ENCODE data around the gene TPBGL. TPM values are rescaled to one million over a fixed set of nuclear protein-coding genes. Genes with fewer than 3 reads are reported as not detected.

TPBGL gene
- total RNA-seq, 4 donors from 2014 or later, result 0.09 TPM; not detected in 3

DNA sequence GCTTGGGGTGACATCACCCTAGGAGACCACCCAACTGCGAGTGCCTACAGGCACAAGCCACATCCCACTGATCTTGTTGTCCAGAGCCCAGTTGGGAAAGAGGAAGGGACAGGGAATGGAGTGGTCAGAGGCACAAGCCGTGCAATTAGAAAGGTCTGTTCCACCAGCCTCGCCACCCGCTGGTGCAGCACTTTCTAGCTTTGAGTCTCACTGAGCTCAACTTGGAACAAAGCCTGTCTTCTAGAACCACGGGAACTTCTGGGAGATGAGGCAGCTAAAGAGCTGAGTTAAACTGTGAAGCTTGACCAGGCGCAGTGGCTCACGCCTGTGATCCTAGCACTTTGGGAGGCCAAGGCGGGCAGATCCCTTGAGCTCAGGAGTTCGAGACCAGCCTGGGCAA, 29.3 kb downstream of the TPBGL start:
- intact Hi-C loops (cut with DNase I), result loop anchor here (10.0 kb wide), 1 partner anchor 265 kb away; no protein-coding TSS in a partner anchor
- H3K27ac ChIP-seq, result no peak overlapping the region
- 74 to 81% methylated on average over 6 to 7 of the region's 9 CpGs for WGBS, 2 donors
- H3K9me3 ChIP-seq, result no peaks in the 10 kb centered on the region
- peaks cover 0 to 78% (median 0%) of the 10 kb centered on the region in 3 donors for H3K36me3 ChIP-seq
- H3K27me3 ChIP-seq, result no peaks in the 10 kb centered on the region
- no peak for TF ChIP-seq POLR2A (IDR thresholded peaks at IDR 0.05)
- TF ChIP-seq, protein P1, sequence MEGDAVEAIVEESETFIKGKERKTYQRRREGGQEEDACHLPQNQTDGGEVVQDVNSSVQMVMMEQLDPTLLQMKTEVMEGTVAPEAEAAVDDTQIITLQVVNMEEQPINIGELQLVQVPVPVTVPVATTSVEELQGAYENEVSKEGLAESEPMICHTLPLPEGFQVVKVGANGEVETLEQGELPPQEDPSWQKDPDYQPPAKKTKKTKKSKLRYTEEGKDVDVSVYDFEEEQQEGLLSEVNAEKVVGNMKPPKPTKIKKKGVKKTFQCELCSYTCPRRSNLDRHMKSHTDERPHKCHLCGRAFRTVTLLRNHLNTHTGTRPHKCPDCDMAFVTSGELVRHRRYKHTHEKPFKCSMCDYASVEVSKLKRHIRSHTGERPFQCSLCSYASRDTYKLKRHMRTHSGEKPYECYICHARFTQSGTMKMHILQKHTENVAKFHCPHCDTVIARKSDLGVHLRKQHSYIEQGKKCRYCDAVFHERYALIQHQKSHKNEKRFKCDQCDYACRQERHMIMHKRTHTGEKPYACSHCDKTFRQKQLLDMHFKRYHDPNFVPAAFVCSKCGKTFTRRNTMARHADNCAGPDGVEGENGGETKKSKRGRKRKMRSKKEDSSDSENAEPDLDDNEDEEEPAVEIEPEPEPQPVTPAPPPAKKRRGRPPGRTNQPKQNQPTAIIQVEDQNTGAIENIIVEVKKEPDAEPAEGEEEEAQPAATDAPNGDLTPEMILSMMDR (IDR thresholded peaks at IDR 0.05), result no peak
- DNase-seq, result no peak
- no peak overlapping the region for H3K4me3 ChIP-seq
- no peaks in the 10 kb centered on the region for H3K4me1 ChIP-seq

DNA sequence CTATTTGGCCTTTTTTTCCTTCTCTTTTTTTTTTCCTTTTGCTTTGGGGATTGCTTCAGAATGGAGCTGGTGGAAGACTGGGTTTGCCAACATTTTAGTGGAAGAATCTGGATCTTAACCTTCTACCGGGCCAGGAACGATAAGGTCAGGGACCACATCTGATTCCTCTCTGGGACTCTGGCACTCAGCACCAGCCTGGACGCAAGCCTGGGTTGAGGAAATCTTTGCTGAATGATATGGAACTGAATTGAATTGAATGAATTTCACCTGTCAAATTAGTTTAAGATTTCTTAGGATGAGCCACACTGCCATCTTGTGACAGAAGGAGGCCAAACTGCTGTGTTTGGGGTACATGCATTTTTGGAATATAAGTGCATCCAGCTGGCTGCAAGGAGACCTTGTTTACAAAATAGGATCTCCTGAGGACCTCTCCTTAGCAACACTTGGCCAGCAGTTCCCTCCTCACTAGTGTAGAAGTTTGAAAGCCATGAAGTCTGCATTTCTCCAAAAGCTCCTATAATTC, 30.4 kb downstream of the TPBGL start:
- DNase-seq, result no peak
- Histone ChIP-seq H3K4me3 (no peak overlapping the region), H3K9me3 (no peaks in the 10 kb centered on the region), H3K36me3 (peaks cover 0 to 78% (median 0%) of the 10 kb centered on the region in 3 donors), H3K27me3 (no peaks in the 10 kb centered on the region), H3K27ac (no peak overlapping the region), H3K4me1 (peaks cover 0 to 8% (median 0%) of the 10 kb centered on the region in 3 donors)
- TF ChIP-seq, protein P1 (IDR thresholded peaks at IDR 0.05), result peak in 3 of 6 experiments; percentile 17 to 24 (median 17)
- no peak for TF ChIP-seq POLR2A (IDR thresholded peaks at IDR 0.05)
- intact Hi-C loops (cut with DNase I), result loop anchor here (10.0 kb wide), 1 partner anchor 264 kb away; no protein-coding TSS in a partner anchor
- 82 to 88% methylated on average over 3 of the region's 3 CpGs for WGBS, 2 donors

DNA sequence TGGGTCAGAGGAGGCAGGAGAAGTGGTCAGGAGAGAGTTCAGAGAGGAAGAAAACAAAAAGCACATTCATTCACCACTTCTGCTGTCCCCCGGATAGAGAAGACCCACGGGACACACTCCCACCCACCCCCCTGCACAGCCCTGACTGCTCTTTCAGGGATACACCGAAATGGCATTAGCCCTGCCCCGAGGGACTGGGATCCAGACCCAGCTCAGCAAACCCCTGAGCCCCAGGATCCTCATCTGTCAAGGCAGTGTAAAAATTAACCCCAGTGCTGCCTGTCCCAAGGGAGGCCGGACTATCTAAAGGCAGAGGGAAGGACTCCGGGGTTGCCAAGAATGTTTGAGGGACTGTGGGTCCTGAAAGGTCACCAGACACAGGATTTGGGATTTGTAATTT, 31.2 kb downstream of the TPBGL start:
- no peaks in the 10 kb centered on the region for H3K9me3 ChIP-seq
- intact Hi-C loops (cut with DNase I), result loop anchor here (10.0 kb wide), 1 partner anchor 263 kb away; no protein-coding TSS in a partner anchor
- no peak for DNase-seq
- no peak overlapping the region for H3K4me3 ChIP-seq
- TF ChIP-seq POLR2A (IDR thresholded peaks at IDR 0.05), result no peak
- TF ChIP-seq, protein P1 (IDR thresholded peaks at IDR 0.05), result no peak
- 67% methylated on average over 2 to 5 of the region's 6 CpGs for WGBS, 2 donors
- H3K36me3 ChIP-seq, result peaks cover 0 to 81% (median 2%) of the 10 kb centered on the region in 3 donors
- H3K27me3 ChIP-seq, result no peaks in the 10 kb centered on the region
- H3K27ac ChIP-seq, result no peak overlapping the region
- H3K4me1 ChIP-seq, result peaks cover 0 to 12% (median 0%) of the 10 kb centered on the region in 3 donors

DNA sequence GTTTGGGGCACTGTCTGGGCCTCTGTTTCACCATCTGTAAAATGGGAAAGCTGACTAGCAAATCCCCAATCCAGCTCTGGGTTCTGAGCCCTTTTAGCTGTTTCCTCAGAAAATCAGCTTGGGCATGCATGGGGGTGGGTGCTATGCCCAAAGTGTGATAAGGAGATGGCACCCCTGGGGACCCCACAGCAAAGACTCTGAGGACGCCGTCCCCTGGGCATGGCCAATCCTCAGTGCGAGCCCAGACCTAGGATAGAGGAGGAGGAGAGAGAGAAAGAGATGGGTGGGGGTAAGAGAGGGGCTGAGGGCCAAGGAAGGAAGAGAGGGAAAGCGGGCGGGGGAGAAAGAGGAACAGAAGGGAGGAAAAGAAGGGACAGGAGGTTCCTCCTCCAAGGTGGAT, 31.8 kb downstream of the TPBGL start:
- Histone ChIP-seq H3K36me3 (peaks cover 0 to 81% (median 3%) of the 10 kb centered on the region in 3 donors), H3K4me3 (no peak overlapping the region), H3K4me1 (peaks cover 0 to 12% (median 0%) of the 10 kb centered on the region in 3 donors), H3K27ac (no peak overlapping the region), H3K27me3 (no peaks in the 10 kb centered on the region), H3K9me3 (no peaks in the 10 kb centered on the region)
- TF ChIP-seq POLR2A (IDR thresholded peaks at IDR 0.05), result no peak
- TF ChIP-seq, protein P1 (IDR thresholded peaks at IDR 0.05), result no peak
- no peak for DNase-seq
- WGBS, 2 donors, result 88 to 96% methylated on average over 4 to 5 of the region's 5 CpGs
- intact Hi-C loops (cut with DNase I), result loop anchor here (10.0 kb wide), 1 partner anchor 262 kb away; no protein-coding TSS in a partner anchor

DNA sequence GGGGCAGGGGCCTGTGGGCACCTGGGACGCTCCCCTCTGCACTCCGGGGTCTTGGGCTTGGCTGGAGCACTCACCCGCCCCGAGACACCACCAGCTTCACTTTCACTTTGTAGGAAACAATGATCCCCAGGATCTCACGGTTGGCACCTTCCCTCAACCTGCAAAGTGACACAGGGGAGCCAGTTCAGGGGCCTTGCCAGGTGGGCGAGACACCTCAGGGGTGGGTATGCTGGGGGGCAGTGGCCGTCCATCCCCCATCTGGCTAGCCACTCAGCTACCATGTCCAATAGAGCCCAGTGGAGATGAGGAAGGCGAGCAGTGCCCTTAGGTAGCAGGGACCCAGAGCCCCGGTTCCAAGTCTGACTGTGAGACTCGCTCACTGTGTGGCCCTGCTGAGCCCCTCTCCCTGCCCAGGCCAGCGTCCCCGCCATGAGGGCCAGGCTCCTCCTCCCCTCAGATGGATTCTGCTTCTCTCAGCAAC, 32.3 kb downstream of the TPBGL start:
- Histone ChIP-seq H3K27ac (no peak overlapping the region), H3K9me3 (no peaks in the 10 kb centered on the region), H3K4me3 (no peak overlapping the region), H3K36me3 (peaks cover 1 to 81% (median 3%) of the 10 kb centered on the region in 3 donors), H3K27me3 (no peaks in the 10 kb centered on the region), H3K4me1 (peaks cover 0 to 12% (median 0%) of the 10 kb centered on the region in 3 donors)
- intact Hi-C loops (cut with DNase I), result loop anchor here (10.0 kb wide), 1 partner anchor 262 kb away; no protein-coding TSS in a partner anchor
- no peak for DNase-seq
- 67 to 79% methylated on average over 5 to 9 of the region's 12 CpGs for WGBS, 2 donors
- TF ChIP-seq, protein P1 (IDR thresholded peaks at IDR 0.05), result no peak
